ENCODE results near the gene TTC28.

TTC28 gene

DNA sequence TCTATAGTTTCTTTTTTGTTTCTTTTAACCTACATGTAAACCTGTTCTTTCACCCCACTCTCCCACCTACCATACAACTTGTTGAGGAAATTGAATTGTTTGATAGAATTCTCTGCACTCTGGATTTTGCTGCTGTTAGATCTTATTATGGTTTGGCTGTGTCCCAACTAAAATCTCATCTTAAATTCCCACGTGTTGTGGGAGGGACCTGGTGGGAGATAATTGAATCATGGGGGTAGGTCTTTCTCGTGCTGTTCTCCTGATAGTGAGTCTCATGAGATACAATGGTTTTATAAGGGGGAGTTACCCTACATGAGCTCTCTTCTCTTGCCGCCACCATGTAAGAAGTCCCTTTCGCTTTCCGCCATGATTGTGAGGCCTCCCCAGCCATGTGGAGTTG, 745.6 kb downstream of the TTC28 start:
- H3K9me3 ChIP-seq = no peaks in the 10 kb centered on the region
- H3K4me3 ChIP-seq (ENCODE audit: low read depth in 1 of 2, low read length in 1 of 2) = no peak overlapping the region
- H3K4me1 ChIP-seq (ENCODE audit: control insufficient read depth in 1 of 2, insufficient read depth in 1 of 2, low read depth in 1 of 2, low read length in 1 of 2) = no peaks in the 10 kb centered on the region
- no peak overlapping the region for H3K27ac ChIP-seq
- no peaks in the 10 kb centered on the region for H3K36me3 ChIP-seq
- TF ChIP-seq, protein P1, sequence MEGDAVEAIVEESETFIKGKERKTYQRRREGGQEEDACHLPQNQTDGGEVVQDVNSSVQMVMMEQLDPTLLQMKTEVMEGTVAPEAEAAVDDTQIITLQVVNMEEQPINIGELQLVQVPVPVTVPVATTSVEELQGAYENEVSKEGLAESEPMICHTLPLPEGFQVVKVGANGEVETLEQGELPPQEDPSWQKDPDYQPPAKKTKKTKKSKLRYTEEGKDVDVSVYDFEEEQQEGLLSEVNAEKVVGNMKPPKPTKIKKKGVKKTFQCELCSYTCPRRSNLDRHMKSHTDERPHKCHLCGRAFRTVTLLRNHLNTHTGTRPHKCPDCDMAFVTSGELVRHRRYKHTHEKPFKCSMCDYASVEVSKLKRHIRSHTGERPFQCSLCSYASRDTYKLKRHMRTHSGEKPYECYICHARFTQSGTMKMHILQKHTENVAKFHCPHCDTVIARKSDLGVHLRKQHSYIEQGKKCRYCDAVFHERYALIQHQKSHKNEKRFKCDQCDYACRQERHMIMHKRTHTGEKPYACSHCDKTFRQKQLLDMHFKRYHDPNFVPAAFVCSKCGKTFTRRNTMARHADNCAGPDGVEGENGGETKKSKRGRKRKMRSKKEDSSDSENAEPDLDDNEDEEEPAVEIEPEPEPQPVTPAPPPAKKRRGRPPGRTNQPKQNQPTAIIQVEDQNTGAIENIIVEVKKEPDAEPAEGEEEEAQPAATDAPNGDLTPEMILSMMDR (IDR thresholded peaks at IDR 0.05) = no peak
- H3K27me3 ChIP-seq = no peaks in the 10 kb centered on the region

DNA sequence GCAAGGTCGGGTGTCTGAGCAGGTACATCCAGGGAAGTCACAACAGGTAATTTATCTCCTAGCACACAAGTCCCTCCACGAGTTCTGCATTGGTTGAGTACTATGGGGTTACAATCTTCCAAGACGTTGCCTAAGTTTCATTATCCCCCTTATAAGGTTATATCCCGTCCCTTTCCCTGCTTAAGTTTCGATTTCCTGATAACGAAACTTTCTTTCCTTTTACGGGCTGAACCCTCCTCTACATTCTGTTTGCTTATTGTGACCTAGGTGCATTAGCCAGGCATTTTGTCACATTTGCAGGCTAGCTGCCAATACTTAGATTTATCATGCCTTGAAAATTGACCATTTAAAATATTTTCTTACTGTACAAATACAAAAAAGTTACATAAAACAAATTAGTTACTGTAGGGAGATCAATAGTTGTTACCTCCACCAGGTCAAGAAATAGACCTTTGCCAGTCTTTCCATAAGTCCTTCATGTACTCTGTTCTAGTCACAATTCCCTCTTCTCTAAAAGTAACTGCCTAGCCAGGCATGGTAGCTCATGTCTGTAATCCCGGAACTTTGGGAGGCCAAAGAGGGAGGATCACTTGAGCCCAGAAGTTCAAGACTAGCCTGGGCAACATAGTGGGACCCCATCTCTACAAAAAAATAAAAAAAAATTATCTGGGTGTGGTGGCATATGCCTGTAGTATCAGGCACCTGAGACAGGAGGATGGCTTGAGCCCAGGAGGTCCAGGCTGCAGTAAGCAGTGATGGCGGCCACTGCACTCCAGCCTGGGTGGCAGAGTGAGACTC, 746.3 kb downstream of the TTC28 start:
- H3K9me3 ChIP-seq = no peaks in the 10 kb centered on the region
- H3K27ac ChIP-seq = no peak overlapping the region
- H3K27me3 ChIP-seq = no peaks in the 10 kb centered on the region
- no peaks in the 10 kb centered on the region for H3K4me1 ChIP-seq (ENCODE audit: control insufficient read depth in 1 of 2, insufficient read depth in 1 of 2, low read depth in 1 of 2, low read length in 1 of 2)
- TF ChIP-seq, protein P1 (IDR thresholded peaks at IDR 0.05) = no peak
- H3K4me3 ChIP-seq (ENCODE audit: low read depth in 1 of 2, low read length in 1 of 2) = no peak overlapping the region
- no peaks in the 10 kb centered on the region for H3K36me3 ChIP-seq

DNA sequence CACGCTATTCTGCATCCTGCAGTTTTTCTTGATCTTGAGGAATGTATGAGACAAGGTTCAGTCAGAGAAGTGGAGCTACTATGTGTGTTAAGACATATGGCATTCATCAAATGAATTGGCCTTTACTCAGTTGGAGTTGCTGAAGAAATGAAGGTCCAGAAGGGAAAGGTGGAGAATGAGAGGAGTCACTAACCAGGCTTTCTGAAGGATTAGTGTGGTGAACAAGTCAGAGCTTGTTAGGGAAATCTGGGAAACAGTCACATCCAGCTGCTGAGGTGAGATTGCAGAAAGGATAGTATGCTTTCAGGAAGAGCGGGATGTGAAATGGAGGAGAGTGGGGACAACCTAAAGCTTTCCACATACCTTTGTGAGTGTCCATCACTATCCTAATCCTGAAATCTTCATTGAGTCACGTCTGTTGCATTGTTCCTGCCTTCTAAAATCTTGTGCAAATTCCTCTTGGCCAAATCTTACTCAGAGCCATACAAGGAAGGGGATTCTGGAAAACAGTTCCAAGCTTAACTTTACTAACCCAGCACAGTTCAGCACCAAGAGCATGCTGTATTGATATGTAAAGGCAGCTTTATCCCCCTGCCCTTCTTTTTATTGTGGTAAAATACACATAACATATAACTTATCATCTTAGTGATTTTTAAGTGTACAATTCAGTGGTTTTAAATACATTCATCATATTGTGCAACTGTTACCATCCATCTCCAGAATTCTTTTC, 749.1 kb downstream of the TTC28 start:
- Histone ChIP-seq H3K4me3 (ENCODE audit: low read depth in 1 of 2, low read length in 1 of 2) (no peak overlapping the region), H3K4me1 (ENCODE audit: control insufficient read depth in 1 of 2, insufficient read depth in 1 of 2, low read depth in 1 of 2, low read length in 1 of 2) (no peaks in the 10 kb centered on the region), H3K27me3 (no peaks in the 10 kb centered on the region), H3K36me3 (no peaks in the 10 kb centered on the region), H3K9me3 (no peaks in the 10 kb centered on the region), H3K27ac (no peak overlapping the region)
- TF ChIP-seq, protein P1 (IDR thresholded peaks at IDR 0.05) = no peak

Measured in neutrophil (primary cell).